Neural crest cell (in vitro differentiated cells): Measurements from ENCODE around the gene PARVA. TPM values are rescaled to one million over a fixed set of nuclear protein-coding genes. Genes with fewer than 3 reads are reported as not detected.
A peak's percentile ranks its signal among the peaks of the same experiment; 100 is the strongest.

Experiments used
- DNase-seq: peaks from one replicate; pipeline ENCODE4 v3.0.0; 2021; ENCODE audit warnings: low read depth, mixed read lengths, low spot score
- H3K27ac Mint-ChIP-seq: one replicate; pipeline ENCODE4 v1.8.0; 2021; ENCODE audit warnings: mild to moderate bottlenecking, mixed read lengths; ENCODE audit not compliant: unreplicated experiment
- H3K27me3 Mint-ChIP-seq: 2 replicates; pipeline ENCODE4 v1.8.0; 2021; ENCODE audit warnings: low read depth, mild to moderate bottlenecking, mixed read lengths
- H3K36me3 Mint-ChIP-seq: 2 replicates; pipeline ENCODE4 v1.8.0; 2021; ENCODE audit warnings: low read depth, mild to moderate bottlenecking, mixed read lengths
- H3K4me1 Mint-ChIP-seq: 2 replicates; pipeline ENCODE4 v1.8.0; 2021; ENCODE audit warnings: mixed read lengths
- H3K4me3 Mint-ChIP-seq: one replicate; pipeline ENCODE4 v1.8.0; 2021; ENCODE audit warnings: mild to moderate bottlenecking, mixed read lengths
- H3K9me3 Mint-ChIP-seq: 2 replicates; pipeline ENCODE4 v1.8.0; 2021; ENCODE audit warnings: mixed read lengths
- total RNA-seq: library from RNA; stranded (reverse); gene quantifications from 2 replicates; pipeline ENCODE4 v1.2.1, GENCODE V29; 2021
- TF ChIP-seq, protein P1 (sequence below): fragments of 200-600 bp; sonication (generic); conservative IDR thresholded peaks from 2 replicates; pipeline ENCODE4 v1.5.0; 2021; ENCODE audit warnings: antibody characterized with exemption, mild to moderate bottlenecking

PARVA gene
- total RNA-seq, 1 donor from 2014 or later: 36.2 TPM

DNA sequence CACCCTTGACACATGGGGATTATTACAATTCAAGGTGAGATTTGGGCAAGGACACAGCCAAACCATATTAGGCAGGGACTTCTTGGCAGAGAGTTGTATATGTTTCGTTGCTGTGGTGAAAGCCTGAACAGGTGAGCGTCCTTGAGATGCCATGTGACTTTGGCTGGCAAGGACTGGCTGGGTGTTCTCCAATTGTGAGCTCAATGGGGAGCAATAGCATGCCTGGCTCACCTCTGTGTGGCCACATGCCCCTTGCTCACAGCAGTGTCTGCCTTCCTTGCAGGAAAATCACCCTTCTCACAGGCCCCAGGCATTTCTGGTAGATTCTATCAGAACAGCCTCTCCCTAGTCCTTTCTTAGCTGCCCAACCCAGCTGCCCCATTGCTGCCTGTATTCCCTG, 105.5 kb downstream of the PARVA start:
- no peaks in the 10 kb centered on the region for H3K4me1 Mint-ChIP-seq

DNA sequence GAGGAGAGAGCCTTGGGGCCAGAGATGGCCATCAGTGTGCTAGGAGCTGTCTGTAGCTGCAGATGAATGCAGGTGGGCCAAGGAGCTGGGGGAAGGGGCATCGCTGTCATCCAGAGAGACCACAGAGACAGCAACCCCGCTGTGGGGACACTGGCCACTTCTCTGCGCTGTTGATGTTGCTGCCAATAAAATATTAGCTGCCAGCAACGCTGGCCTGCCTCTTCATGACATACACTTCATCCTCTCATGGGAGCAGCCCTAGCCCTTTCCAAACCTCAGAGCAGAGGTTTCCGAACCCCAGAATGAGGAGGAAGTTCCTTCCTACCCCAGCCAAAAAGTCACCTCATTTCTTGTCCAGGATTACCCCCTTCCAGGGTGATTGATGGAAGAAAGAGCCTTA, 106.2 kb downstream of the PARVA start:
- Mint-ChIP-seq H3K36me3 (peaks cover 17% of the 10 kb centered on the region), H3K9me3 (peaks cover 4% of the 10 kb centered on the region), H3K27me3 (no peaks in the 10 kb centered on the region), H3K27ac (peak overlapping the region; percentile 50), H3K4me1 (no peaks in the 10 kb centered on the region), H3K4me3 (no peak overlapping the region)
- TF ChIP-seq, protein P1, sequence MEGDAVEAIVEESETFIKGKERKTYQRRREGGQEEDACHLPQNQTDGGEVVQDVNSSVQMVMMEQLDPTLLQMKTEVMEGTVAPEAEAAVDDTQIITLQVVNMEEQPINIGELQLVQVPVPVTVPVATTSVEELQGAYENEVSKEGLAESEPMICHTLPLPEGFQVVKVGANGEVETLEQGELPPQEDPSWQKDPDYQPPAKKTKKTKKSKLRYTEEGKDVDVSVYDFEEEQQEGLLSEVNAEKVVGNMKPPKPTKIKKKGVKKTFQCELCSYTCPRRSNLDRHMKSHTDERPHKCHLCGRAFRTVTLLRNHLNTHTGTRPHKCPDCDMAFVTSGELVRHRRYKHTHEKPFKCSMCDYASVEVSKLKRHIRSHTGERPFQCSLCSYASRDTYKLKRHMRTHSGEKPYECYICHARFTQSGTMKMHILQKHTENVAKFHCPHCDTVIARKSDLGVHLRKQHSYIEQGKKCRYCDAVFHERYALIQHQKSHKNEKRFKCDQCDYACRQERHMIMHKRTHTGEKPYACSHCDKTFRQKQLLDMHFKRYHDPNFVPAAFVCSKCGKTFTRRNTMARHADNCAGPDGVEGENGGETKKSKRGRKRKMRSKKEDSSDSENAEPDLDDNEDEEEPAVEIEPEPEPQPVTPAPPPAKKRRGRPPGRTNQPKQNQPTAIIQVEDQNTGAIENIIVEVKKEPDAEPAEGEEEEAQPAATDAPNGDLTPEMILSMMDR: no peak
- DNase-seq: no peak

More for the DNA sequence above, 105.5 kb downstream of the PARVA start:
- no peak overlapping the region for H3K4me3 Mint-ChIP-seq
- H3K27ac Mint-ChIP-seq: no peak overlapping the region
- H3K36me3 Mint-ChIP-seq: peaks cover 12% of the 10 kb centered on the region
- H3K9me3 Mint-ChIP-seq: no peaks in the 10 kb centered on the region
- TF ChIP-seq, protein P1: no peak
- H3K27me3 Mint-ChIP-seq: no peaks in the 10 kb centered on the region
- no peak for DNase-seq

DNA sequence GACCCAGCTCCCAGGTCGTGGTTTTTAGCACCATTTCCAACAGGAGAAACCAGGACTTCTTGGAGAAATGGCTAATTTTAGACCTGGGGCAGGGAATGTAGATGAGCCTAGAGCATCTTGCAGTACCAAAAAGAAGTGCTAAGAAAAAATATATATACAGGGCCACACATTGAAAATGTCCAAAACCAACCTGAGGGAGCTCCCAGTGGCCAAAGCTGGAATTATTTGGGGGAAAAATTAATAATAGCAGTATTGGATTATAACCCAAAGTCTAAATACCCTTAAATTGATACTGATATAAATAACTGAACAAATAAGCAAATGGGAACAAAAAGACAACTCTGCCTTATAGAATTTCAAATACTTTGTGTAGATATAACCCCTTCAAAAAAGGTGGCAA, 108.0 kb downstream of the PARVA start:
- no peak for DNase-seq
- Mint-ChIP-seq H3K4me1 (no peaks in the 10 kb centered on the region), H3K9me3 (peaks cover 12% of the 10 kb centered on the region), H3K4me3 (no peak overlapping the region), H3K27me3 (no peaks in the 10 kb centered on the region), H3K36me3 (peaks cover 28% of the 10 kb centered on the region), H3K27ac (no peak overlapping the region)
- TF ChIP-seq, protein P1: peak; percentile 49

DNA sequence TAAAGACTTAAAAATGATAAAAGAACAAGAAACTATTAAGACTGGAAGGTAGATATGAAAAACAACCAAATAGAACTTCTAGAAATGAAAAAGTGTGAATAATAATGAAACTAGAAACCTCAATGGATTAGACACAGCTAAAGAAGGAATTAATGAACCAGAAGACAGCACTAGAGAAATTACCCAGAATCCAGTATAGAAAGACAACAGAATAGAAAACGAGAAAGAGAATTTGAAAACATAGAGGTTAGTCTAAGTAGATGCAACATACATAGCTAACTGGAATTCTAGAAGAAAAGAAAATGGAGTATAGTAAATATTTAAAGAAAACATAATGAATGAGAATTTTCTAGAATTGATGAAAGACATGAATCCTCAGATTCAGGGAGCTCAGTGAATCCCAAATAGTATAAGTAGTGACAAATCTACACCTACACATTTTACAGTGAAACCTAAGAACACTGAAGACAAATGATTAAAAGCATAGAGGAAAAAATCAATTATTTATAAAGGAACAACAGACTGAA, 111.9 kb downstream of the PARVA start:
- TF ChIP-seq, protein P1: no peak
- peaks cover 12% of the 10 kb centered on the region for H3K9me3 Mint-ChIP-seq
- no peak for DNase-seq
- H3K27me3 Mint-ChIP-seq: no peaks in the 10 kb centered on the region
- no peak overlapping the region for H3K27ac Mint-ChIP-seq
- H3K36me3 Mint-ChIP-seq: peaks cover 26% of the 10 kb centered on the region
- no peak overlapping the region for H3K4me3 Mint-ChIP-seq
- no peaks in the 10 kb centered on the region for H3K4me1 Mint-ChIP-seq

DNA sequence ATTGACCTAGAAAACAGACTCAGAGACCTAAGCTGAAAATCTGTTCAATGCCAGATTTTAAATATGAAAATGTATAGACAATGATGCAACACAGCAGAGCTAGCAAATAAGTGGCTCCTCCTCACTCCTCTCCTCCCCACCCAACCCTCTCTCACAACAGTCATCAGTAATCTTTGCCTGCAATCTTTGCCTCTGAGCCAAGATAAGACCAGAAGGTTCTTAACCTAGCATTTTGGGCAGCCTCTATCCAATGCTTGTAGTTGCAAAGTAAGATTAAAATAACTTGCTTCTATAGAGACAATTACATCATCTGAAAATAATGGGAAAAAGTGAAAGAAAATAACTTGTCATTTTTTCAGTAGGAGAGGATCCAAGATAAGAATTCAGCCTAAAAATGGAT, 117.3 kb downstream of the PARVA start:
- H3K9me3 Mint-ChIP-seq: no peaks in the 10 kb centered on the region
- no peak for DNase-seq
- peaks cover 7% of the 10 kb centered on the region for H3K4me1 Mint-ChIP-seq
- TF ChIP-seq, protein P1: no peak
- H3K27ac Mint-ChIP-seq: no peak overlapping the region
- no peaks in the 10 kb centered on the region for H3K27me3 Mint-ChIP-seq
- no peak overlapping the region for H3K4me3 Mint-ChIP-seq
- H3K36me3 Mint-ChIP-seq: peaks cover 7% of the 10 kb centered on the region
